Globus pallidus (tissue), 1 donor: ENCODE results near the gene GPD2.

ENCODE experiments used
- DNase-seq: peaks from one replicate; pipeline ENCODE4 v3.0.0-alpha.2; 2015; ENCODE audit warnings: low spot score

Gene GPD2

DNA sequence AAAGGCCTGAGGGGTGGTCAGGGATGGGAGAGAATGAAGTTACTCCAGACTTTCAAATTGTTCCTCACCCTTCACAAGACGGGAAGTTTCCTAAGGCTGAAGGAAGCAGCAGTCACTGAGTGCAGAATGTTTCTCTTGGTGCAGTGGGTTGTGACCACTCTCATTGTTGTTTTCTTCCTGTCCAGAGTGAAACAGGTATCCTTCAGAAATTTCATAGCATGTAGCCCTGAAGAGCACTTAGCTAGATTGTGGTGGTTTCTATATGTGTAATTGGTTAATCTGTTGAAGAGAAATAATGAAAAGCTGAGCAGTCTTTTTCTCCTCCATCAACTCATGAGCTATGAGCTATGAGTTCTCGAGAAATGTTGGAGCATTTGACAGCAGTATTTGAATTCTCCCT, 96.8 kb downstream of the GPD2 start:
- DNase-seq, result no peak

DNA sequence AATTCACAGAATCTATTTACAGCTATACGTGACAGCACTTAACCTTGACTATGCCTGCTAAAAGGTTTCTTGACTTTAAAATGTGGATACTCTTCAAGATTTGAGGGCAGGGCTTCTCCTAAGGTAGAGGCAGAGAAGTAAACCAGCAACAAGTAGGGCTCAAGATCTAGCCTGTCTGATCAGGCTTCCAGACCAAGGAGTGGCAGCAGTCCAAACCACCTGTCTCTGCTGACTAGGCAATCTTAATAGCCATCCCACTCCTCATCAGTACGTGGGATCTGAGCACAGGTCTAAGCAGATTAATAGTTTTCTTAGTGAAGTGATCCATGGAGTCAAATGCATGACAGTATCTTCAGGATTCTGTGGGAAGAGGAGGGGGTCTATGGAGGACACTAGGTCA, 100.4 kb downstream of the GPD2 start:
- DNase-seq, result no peak

DNA sequence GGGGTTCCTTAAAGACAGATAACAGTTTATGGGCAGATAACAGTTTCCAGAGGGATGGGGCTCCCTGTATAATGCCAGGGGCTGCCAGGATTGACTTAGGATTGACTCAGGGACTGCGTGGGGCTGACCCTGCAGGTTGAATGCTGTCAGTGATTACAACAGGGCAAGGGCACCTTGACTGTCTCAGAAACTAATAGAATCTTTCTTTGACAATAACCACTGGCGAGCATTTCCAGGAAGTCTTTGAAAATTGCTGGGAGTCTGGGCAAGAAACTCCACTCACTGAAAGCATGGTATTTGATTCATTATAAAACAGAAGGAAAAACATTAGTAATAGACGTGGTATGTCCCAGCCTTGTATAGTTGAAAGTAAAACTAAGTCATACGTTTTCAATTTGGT, 101.0 kb downstream of the GPD2 start:
- peak; percentile 32 for DNase-seq

DNA sequence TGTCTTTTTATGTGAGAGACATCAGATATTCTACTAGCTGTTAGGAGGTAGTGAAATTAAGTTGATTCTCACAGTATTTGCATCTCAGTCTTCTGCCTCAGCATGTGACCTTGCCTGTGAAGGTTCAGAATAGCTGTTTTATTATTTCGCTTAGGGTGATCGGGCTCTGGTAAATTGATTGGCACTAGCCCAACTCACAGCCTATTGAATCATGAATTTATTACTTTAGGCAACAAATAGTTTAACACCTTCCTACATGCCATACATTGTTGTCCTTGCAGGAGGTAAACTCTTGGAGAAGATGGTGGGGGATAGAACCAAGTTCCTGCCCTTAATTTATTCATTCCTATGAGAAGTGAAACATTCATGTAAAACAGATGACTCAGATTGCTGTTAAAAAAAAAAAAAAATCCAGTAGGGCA, 101.9 kb downstream of the GPD2 start:
- no peak for DNase-seq

DNA sequence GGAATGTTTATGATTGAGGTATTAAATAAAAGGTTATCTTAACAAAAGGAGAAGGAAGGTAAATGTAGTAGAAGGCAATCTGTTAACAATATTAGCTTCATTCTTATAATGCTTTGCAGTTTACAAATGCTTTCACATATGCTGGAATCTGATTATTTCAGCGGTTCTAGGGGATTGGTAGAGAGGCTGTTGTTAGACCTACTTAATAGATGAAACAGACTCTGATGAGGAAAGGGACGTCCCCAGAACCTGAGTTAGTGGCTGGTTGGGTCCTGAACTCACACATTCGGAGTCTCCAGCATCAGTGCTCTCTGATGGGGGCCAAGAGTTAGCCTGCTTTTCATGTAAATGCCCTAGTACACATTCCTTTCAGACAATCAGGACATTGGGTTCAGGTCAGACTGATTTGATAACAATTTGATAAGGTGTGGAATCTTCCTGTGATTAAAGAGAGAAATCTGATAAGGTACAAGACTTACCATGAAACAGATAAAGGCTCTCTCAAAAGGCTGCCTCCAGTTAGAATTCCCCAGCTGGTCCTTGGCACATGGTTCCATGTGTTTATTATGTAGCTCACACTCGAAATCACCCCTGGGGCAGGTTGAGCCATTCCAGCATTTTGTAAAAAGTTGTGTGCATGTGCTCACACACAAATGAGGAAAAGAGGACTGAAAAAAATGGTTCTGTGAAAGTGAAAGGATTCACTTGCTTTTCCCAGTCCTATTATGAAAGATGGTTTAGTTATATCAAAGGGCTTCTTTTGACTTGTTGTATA, 103.1 kb downstream of the GPD2 start:
- DNase-seq, result no peak

DNA sequence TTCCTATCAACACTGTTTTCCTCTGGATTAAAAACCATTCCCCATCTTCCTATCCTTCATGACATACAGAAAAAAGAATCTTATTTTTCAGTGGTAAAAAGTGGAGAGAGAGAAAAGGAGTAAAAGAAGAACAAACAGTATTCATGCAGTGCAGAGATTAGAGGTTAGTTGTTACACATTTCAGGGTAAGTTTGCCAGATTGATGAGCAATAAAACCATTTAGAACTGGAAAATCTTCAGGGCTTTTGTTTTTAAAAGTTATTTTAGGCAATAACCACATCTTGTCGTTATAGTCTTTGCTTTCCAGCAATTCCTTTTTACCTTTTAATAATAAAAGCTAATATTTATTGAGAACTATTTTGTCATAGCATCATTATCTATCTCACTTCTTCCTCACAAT, 104.5 kb downstream of the GPD2 start:
- DNase-seq, result no peak

DNA sequence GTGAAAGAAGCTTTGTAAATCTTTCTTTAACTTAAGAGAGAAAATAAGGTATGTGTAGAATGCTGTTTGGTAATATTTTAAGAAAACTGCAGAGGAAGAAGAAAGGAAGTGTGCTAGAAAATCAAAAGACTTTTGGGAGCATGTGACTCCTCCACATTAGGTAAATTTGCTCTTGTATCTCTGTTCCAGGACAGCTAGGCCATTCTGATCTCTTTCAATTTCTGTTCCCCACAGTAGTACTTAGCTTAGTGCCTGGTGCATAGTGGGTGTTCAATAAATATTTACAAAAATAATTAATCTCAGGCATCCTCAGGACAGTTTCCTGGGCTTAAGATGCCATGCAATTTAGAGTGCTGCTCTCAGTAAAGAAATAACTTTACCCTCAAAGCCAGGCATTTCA, 105.0 kb downstream of the GPD2 start:
- no peak for DNase-seq

DNA sequence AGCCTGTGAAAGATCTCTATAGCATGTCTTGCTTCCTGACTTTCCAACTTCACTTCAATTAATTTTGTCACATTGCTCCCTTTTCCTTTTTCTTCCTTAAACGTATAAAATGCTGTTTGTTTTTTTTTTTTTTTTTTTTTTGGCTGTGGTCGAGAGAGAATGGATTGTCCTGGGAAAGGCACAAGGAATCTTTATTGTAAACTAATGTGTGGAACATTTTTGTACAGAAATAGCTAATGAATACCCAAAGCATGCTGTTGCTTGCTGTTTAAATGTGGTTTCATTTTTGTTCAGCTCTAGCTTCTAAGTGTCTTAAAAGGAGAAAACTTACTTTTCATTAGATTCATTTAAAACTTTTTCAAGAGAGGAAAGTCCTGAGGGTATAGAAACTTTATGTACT, 105.5 kb downstream of the GPD2 start:
- no peak for DNase-seq

DNA sequence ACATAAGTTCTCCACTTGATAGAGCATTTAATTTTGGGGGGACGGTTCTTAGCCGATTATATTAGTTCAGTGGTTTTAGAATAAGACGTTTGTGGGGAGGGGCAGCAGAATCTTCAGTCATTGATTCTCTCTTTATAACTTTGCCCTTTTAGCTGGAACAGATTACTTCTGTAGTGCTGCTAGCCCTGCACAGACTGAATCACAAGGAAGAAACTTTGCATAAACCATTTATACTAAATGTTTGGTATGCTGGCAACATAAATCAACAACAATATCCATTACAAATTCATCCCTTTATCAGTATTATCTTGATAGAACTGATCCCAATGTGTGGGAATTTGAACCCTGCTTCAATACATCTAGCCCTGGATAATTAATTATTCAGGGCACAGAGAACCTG, 112.2 kb downstream of the GPD2 start:
- no peak for DNase-seq

DNA sequence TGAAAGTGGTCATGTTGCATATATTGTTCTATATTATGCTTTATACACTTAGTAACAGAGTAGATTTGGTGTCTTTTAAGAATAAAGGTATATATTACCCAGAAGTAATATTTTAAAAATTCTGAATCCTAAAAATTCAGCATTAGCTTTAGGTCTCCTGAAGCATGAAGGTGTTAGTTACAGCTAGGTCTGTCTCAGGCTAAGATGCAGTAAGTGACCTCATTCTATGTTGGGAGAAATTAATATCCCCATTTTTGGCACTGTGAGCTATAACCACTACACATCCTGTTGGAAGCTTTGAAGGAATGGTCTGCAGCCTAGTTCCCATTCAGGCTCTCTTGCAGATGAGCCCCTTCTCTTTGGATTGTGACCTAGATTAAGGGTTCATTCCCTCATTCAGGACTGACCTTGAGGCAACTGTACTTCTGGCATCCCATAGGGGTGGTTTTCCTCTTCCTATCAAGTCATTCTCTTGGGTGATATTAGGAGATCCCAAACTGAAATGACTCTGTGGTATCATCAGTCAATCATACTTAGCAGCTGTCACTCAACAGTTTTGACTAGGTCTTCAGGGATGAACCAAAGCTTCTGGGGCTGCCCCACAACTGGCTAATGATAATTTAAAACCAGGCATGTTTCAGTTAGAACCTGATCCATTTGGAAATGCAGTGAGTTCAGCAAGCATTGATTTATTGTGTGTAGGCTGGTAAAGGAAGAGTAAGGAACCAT, 117.7 kb downstream of the GPD2 start:
- DNase-seq, result no peak

DNA sequence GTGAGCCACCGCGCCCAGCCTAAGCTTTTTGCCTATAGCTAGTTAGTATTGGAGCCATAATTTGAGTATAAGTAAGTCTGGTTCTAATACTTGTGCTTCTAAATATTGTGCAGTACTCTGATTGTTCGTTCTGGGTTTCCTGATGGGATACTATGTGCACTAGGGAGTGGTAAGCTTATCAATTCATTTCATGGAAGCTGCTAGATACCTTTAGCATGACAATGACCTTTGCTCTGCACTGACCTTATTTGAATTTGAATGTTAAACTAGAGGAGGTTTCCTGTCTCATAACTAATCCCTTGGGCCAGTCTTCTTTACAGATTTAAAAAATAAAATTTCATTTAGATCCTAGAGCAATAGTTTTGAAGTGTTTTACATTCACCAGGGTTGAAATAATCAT, 125.1 kb downstream of the GPD2 start:
- no peak for DNase-seq

DNA sequence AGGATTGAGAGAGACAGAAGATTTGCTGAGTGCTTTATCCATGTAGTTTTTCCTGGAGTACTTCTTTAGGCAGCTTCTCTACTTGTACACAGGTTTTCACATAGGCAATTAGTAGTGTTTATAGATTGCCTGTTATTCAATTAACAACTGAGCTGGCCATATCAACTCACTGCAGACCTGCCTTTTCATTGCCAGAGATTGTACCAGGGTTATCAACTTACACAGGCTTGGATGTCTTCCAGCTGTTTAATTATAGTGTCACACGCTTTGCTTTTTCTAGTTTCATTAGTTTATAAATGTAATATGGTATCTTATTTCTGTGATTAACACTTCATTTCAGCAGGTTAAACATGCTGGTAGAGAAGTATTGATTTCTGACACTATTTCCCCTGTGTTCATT, 125.9 kb downstream of the GPD2 start:
- DNase-seq, result no peak

DNA sequence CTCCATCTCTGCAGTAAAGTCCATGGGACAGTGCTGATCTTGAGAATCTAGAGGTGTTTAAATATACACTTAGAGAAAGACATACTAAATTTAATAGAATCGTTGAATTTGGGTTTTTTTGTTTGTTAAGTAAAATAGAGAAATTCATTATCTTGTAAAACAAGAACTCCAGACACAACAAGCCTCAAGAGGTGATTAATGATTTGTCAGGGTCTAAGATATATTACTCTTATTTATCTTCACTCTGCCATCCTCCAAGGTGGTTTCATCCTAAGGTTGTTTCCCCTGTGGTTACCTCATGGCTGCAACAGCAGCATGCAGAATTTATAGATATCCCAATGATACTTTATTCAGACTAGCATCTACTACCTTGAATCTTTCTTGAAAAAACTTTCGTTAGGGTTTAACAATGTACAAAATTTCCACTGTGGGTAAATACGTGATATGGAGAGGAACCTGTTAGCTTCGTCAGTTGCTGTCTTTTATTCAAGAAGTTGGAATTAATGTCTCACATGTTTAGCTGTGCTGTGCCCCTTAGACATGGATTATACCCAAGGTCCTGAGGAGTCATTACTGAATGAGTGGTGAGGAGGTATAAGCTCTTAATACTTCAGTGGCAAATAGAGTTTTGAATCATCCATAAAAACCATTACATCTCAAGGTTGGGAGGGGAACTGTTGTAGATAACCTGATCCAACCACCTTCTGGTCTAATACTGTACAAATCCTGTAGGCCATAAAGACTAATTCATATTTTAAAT, 128.0 kb downstream of the GPD2 start:
- DNase-seq, result no peak

DNA sequence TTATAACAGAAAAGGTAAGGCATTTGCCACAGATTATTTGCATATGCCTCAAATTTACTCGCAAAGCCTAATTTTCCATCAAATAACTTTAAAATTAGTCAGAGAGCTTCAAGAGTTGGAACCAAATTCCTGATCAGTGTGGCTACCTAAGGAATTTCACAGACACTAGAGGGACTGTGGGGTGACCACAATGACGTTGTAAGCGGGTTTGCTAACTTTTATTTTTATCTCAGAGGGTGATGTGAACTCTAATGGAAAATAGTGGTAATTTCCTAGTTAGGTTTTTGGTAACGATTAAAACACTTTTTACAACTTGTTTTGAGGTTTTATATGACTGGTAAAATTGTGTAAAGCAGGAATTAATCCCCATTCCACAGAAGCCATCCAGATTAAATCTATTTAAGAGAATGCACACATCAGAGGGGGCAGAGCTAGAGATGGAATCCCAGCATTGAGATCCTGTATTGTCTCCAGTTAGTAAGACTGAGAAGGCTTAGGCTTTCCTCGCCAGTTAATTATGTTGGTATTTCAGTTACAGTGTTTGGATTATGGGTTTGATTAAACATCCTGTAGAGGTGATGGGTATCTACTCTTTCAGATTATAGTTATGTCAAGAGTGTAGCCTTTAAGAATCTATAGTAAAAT, 129.0 kb downstream of the GPD2 start:
- DNase-seq, result no peak

DNA sequence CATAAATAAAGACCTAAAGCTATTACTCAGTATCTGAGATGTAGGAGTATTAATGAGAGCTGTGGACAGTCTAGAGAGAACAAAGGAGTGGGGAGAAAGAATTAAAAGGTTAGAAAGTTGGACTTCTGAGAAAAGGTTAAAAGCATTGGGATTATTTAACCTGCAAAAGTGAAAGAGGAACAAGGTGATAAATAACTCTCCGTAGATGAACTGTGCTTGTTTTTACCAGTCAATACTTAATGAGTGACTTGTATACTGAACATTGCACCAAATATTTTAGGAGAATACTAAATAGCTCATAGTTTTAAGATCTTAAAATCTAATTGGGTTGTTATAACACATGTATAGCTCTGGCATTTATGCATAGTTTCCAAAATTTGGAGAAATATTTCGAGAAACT, 137.5 kb downstream of the GPD2 start:
- DNase-seq, result no peak

DNA sequence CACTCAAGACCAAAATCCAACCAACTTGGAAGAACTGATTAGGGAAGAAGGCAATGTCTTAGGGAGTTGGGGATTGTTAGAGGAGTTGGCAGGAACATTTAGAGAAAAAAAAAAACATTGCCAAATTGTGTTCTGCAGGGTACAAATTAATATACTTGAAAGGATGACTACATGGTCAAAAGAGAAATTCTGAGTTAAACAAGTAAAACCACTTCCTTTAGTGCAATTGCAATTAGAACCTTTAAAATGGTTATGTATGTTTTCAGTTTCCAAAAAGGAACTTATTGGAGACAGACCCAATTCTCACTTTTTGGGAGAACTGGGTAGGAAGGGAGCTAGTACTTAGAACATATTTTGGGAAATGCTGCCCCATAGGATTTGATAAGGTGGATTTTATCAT, 137.9 kb downstream of the GPD2 start:
- no peak for DNase-seq

DNA sequence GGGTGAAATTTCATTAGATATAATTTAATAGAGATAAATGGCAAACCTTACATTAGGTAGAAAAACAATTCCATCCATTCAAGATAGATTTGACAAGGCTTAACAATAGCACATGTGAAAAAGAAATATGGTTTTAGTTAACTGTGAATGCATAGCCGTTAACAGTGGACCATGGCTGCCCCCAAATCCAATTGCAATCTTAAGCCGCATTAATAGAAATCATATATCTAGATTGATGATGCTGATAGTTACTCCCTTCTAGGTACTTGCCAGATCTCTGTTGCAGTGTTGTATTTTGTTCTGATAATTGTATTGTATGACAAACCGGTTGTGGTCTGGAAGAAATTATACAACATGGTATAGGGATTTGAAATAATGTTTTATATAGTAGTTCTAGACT, 139.8 kb downstream of the GPD2 start:
- DNase-seq, result no peak

DNA sequence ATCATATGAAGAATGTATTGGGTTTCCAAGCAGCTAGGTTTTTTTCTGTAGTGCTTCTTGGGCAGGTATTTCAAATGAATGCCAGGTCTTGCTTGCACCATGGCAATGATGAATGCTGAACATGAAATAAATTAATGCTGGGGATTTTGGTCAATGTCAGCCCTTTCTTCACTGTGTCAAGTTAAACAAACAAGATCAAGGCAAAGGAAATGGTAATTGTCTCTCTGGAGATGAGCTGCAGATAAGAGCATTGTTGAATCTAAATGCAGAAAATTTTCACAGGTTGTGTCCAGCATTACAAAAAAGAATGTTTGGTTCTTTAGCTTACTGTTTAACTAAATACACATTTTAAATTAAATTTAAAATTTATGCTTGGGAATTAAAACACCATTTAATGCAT, 144.3 kb downstream of the GPD2 start:
- no peak for DNase-seq

DNA sequence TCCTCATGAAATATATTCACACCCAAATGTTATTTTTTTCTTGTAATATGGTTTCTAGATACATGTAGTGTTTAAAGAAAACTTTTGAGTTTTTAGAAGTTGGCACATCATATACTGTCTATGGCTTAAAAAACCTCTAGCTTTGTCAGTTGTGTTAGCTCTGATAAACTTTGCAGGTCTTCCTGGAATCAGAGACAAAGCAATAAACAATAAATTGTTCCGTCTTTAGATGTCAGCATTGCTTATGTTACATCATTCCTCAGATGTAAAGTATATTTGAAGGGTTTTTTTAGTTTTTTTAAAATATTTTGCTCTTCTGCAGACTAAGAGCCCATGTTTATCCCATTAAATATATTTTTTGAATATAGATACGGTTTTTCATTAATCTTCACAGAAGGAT, 145.1 kb downstream of the GPD2 start:
- DNase-seq, result no peak

DNA sequence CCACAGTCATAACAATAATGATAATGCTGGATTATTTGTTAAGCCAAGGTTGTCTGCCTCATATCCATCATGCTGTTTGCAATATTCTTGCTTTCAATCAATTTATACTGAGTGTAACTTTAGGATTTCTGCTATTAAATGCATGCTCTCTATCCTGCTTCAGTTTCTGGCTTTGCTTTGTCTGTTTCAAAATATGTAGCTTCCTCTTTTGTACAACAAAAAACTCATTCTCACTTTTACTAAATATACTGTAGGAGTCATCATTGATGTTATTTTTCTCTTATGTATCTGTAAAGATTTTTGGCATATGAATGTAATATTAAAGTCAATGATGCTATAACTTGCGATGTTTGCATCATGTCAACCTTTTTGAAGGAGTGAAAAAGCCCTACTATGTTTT, 149.3 kb downstream of the GPD2 start:
- no peak for DNase-seq

DNA sequence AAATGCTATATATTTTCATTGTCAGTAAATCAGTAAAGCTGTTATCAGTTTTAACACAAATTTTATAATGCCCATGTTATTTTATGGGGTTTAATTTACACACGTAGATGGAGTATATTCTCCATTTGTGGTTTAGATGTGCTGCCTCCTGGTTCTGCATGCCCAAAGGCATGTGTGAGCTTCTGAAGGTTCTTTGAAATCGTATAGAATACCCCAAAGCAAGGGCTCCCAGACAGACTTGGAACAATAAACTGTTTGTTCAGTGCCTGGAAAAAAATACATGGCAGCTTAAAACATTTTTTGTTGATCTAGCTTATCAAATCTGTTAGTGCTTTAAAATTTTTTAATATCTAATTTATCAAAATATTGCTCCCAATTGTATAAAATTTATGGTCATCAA, 150.4 kb downstream of the GPD2 start:
- no peak for DNase-seq

DNA sequence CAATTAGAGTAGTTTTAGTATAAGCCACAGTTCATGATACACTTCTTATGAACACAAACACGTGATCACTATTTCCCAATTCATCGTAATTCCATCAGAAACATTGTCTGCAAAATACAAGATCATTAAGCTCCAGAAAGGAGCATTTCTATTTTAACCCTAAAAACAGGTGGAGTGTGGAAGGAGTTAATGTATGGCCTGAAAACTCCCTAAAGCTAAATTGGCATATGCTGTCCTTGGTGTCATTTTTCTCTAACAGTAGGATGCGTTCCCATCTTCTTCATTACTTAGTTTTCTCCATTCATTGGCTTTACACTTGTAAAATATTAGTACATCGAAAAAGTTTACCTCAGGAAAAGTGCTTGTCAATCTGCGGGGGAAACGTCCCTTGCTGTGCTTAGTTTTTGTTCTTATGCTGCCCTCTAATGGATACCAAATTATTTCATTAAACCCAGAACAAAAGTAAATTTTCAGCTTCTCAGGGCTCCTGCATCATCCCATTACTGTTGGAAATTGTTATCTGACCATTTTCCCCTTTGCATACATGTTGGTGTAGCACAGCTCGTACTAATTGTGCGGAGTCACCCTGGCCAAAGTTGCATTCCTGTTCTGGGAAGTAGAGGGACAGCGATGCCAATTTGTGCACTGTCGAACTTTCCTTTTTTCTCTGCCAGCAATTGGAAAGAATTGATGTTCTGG, 153.4 kb downstream of the GPD2 start:
- peak; percentile 66 for DNase-seq
